HG02798 (cell line): ENCODE data around the gene TPD52L2.
"Not testable (repeated sequence)": the region's sequence is repeated elsewhere in the genome, so short reads cannot be mapped to it uniquely, and the experiment has no call there.

Experiments used
- ATAC-seq: cut with Tn5 transposase; IDR thresholded peaks from one replicate; pipeline ENCODE4 v1.9.1; 2021; ENCODE audit warnings: mild to moderate bottlenecking; ENCODE audit not compliant: unreplicated experiment, poor library complexity

Gene TPD52L2

DNA sequence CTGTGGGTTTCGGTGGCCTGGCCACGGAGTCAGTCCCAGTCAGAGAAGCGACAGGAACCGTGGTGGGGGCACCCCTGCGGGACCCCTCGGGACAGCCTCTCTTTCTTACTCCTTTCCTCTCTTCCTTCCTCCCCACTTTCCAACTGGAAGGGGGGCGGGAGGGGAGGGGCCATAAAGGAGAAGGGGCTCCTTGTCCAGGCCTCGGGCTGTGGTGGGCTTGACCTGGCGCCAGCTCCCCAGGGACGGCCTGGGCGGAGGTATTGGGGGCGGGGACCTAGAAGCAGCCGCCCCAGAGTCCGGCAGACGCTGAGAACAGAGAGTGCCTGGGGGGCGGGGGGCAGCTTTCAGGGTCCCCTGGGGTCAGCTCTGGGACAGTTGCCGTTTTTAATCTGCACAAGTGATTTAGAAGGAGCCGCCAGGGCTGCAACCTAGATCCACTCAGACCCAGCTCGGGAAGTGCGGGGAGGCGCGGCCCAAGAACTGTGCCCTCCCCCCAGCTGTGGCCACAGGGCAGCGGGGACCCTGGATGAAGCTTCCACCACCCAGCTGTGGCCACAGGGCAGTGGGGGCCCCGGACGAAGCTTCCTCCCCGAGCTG, 10.2 kb upstream of the TPD52L2 start:
- ATAC-seq, result no peak

DNA sequence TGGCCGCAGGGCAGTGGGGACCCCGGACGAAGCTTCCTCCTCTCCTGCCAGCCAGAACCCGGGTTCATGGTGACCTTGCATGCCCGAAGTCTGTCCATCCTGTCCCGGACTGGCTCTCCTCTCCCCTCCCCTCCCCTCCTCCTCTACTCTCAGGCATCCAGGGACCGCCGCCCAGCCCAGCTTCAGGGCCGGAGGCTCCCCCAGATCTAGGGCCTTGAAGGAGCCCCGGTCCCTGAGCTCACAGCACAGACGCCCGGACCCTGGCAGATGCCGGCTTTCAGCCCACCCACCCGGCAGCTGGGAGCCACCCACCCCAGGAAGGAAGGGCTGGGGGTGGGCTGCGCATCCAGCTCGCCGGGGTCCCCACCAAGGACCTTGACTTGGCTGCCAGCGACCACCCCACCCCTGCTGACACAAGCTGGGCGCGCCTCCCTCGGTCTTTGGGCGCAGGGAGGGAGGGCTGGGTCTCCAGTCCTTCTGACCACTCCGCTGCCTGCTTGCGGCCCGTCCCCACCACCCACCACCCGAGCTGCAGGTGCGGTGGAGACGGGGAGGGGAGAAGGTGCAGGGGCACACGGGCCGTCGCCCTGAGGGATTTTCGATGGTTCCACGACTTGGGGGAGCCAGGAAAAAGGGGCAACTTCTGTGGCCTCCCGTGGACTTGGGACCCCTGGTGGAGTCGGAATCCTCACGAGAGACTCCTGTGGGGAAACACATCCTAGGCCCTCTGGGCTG, 9.5 kb upstream of the TPD52L2 start:
- ATAC-seq, result no peak

DNA sequence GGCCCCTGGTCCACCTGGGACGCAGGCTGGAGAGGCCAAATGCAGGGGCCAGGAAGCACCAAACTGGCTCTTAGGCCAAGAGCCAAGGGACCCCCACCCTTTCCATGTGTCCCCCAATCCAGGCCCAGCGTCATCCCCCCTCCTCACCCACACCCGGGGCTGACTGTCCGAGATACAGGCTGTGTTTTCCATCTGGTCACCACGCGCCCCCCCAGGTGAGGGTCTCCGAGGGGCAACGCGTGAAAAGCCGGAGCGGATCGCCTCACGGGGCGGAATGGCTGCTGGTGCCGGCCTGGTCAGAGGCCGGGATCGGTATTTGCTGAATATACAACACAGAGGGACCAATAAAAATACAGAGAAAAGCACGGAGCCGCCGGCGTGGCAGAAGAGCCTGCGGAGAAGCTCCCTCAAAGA, 9.0 kb upstream of the TPD52L2 start:
- no peak for ATAC-seq

- ATAC-seq, result no peak
These were observed 7.2 kb upstream of the TPD52L2 start for GRCh38 chr20:63857764-63858392.

DNA sequence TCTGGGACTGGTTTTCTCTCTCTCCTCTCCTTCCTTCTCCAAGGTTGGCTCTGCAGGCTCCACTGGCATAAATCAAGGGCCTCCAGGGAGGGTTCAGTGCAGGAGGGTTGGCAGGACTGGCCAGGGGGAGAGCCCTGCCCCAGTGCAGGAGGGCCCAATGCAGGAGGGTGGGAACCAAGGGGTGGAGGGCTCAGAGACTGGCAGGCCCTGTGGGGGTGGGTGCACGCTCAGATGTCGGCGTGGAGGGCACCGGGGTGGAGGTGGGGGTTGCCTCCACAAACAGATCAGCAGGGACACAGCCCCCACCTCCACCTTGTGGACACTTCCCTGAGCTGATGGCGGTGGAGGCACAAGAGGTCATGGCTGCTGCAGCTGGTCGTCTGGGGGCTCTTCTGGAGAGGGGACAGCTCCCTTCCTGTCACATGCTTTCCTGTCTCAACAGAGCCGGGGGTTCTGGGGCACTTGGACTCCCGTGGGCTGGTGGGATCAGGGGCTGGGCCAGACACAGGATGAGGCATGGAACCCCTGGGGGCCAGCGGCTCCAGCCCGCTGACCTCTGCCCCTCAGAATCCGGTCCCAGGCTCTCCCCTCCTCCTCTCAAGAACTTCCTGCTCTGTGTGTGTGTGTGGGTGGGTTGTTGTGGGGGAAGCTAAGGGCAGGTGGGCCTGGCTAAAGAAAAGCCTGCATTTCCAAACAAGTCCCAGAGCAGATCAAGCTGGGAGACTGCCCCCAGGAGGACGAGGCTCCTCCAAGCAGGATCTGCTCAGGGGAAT, 6.5 kb upstream of the TPD52L2 start:
- no peak for ATAC-seq

GRCh38 chr20:63859166-63859699, 5.8 kb upstream of the TPD52L2 start:
- no peak for ATAC-seq

GRCh38 chr20:63860325-63861051, 4.6 kb upstream of the TPD52L2 start:
- ATAC-seq, result no peak

DNA sequence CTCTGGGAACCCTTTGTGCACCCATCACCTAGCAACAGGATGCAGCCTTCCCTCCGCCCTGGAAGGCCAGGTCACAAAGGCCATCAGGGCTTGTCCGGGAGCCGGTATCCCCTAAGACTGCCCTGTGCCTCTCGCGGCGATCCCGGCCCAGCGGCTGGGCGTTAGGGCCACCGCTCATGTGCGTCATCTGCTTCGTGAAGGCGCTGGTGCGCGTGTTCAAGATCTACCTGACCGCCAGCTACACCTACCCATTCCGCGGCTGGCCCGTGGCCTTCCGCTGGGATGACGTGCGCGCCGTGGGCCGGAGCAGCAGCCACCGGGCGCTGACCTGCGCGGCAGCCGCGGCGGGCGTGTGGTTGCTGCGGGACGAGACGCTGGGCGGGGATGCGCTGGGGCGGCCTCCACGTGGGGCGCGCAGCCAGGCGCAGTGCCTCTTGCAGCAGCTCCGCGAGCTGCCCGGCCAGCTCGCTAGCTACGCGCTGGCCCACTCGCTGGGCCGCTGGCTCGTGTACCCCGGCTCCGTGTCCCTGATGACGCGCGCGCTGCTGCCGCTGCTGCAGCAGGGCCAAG, 3.6 kb upstream of the TPD52L2 start, which contains the start of gene ABHD16B:
Gene ABHD16B (plus strand): TSS at position 134 of the 570 bp plus-strand sequence. CDS start 43 bp downstream, at position 177.
- no peak for ATAC-seq

- ATAC-seq, result no peak
These were observed 2.8 kb upstream of the TPD52L2 start for GRCh38 chr20:63861981-63862901.

DNA sequence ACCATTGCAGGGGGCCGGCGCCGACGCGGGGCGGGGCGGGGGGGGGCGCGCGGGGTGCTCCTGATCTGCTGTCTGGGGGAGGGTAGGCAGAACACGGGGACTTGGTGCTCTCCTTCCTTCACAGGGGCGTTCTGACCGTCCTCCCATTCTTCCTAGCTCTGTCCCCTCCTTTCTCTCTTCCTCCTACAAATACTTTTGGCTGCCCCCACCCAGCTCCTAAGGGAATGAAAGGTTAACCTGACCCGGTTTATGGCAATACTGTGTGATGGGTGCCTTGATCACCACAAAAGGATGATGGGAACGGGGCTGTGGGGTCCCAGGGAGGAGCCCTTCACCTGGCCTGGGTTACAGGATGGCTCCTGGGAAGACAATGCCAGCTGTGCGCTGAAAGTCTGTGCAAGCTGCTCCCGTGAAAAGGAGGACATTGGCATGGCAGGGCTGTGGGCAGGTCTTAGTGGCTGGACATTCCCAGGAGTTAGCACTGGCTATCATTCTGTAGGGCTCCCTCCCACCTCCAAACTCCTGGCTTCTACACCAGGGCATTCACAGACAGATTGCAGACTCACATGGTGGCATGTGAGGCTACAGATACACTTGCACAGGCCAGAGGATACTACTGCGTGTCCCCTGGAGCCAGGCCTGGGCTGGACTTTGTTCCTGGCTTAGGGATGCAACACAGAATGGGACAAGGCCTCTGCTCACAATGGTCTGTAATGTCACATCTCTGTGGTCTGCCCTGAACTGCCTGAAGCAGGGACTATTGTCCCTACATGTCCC, 1.9 kb upstream of the TPD52L2 start:
- no peak for ATAC-seq

- ATAC-seq, result peak; percentile 68
These were observed 1.1 kb upstream of the TPD52L2 start for GRCh38 chr20:63863798-63864544.

DNA sequence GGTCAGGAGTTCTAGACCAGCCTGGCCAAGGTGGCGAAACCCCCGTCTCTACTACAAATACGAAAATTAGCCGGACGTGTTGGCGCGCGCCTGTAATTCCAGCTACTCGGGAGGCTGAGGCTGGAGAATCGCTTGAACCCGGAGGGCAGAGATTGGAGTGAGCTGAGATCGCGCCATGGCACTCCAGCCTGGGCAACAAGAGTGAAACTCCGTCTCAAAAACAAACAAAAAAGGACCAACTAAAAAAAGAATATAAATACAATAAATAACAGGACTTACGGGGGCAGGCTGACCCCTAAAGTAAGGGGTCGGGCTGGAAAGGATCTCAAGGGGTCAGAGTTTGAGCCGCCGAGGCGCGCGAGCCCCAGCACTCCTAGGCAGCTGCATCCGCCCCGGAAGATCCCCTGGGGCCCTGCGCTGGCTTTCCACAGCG, 509 bp upstream of the TPD52L2 start:
- ATAC-seq, result no peak

GRCh38 chr20:63867042-63867441, 2.0 kb downstream of the TPD52L2 start:
- not testable (repeated sequence) for ATAC-seq

- no peak for ATAC-seq
These were observed 3.2 kb downstream of the TPD52L2 start for GRCh38 chr20:63868264-63868663.

- no peak for ATAC-seq
These were observed 8.5 kb downstream of the TPD52L2 start for GRCh38 chr20:63873477-63873971.

DNA sequence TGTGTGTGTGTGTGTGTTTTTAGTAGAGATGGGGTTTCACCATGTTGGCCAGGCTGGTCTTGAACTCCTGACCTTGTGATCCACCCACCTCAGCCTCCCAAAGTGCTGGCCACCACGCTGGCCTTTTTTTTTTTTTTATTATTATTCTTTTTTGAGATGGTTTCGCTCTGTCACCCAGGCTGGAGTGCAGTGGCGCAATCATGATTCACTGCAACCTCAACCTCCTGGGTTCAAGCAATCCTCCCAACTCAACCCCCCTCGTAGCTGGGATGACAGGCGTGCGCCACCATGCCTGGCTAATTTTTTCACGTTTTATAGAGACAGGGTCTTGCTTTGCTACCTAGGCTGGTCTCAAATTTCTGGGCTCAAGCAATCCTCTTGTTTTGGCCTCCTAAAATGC, 9.2 kb downstream of the TPD52L2 start:
- not testable (repeated sequence) for ATAC-seq
